PC-9 (cell line): ENCODE results near the gene GTPBP3. TPM values are rescaled to one million over a fixed set of nuclear protein-coding genes. Genes with fewer than 3 reads are reported as not detected.

Experiments
- Bru-seq: library from RNA; stranded (reverse); fragments of 400-500 nt; gene quantifications from one replicate; lab custom pipeline; 2021; lab: Mats Ljungman, UMichigan
- BruChase-seq, 2 experiments: library from RNA; stranded (reverse); fragments of 400-500 nt; gene quantifications; one replicate each; lab custom pipeline; 2021; lab: Mats Ljungman, UMichigan
- BruUV-seq: library from RNA; stranded (reverse); fragments of 400-500 nt; replicated peaks from 2 replicates; lab custom pipeline; 2021; lab: Mats Ljungman, UMichigan
- CTCF ChIA-PET: fragments of 300-600 bp; sonication (Branson Sonifier 250); formaldehyde crosslinking; loops from one replicate; lab custom pipeline; 2022; ENCODE audit warnings: antibody characterized with exemption; lab: Charles Lee
- POLR2A ChIA-PET: fragments of 300-600 bp; sonication (Branson Sonifier 250); formaldehyde crosslinking; loops from one replicate; lab custom pipeline; 2022; ENCODE audit warnings: antibody characterized with exemption; ENCODE audit not compliant: unreplicated experiment; lab: Charles Lee
- DNase-seq, 2 experiments: peaks; one replicate each; pipeline versions ENCODE4 v3.0.0 to v3.0.0-alpha.2; 2015 to 2022; ENCODE audit warnings: mixed read lengths in 1 of 2
- H2AFZ ChIP-seq: fragments of 200-600 bp; sonication (generic); 2 replicates; pipeline ENCODE4 v1.8.1; 2017; ENCODE audit warnings: antibody characterized with exemption
- H3F3A ChIP-seq: fragments of 200-600 bp; sonication (generic); 2 replicates; pipeline ENCODE4 v1.8.1; 2017; ENCODE audit warnings: antibody characterized with exemption, mild to moderate bottlenecking, low read depth; ENCODE audit not compliant: insufficient read depth
- H3K27ac ChIP-seq: fragments of 200-600 bp; sonication (generic); 2 replicates; pipeline ENCODE4 v1.6.1; 2016; ENCODE audit warnings: mixed run types
- H3K27me3 ChIP-seq: fragments of 200-600 bp; sonication (generic); 2 replicates; pipeline ENCODE4 v1.6.1; 2016; ENCODE audit warnings: low read depth, mixed run types; ENCODE audit not compliant: insufficient read depth
- H3K36me3 ChIP-seq: fragments of 200-600 bp; sonication (generic); 2 replicates; pipeline ENCODE4 v1.6.1; 2016; ENCODE audit warnings: low read depth, mixed run types
- H3K4me1 ChIP-seq: fragments of 200-600 bp; sonication (generic); replicated peaks from 2 replicates; pipeline ENCODE4 v1.6.1; 2016; ENCODE audit warnings: mixed run types; ENCODE audit not compliant: insufficient read depth
- H3K4me2 ChIP-seq: fragments of 200-600 bp; sonication (generic); 2 replicates; pipeline ENCODE4 v1.6.1; 2017; ENCODE audit warnings: mixed run types
- H3K4me3 ChIP-seq: fragments of 200-600 bp; sonication (generic); 2 replicates; pipeline ENCODE4 v1.6.1; 2016; ENCODE audit warnings: mixed run types
- H3K79me2 ChIP-seq: fragments of 200-600 bp; sonication (generic); 2 replicates; pipeline ENCODE4 v1.6.1; 2017; ENCODE audit warnings: low read depth, mixed run types
- H3K9me2 ChIP-seq: fragments of 200-600 bp; sonication (generic); 2 replicates; pipeline ENCODE4 v1.8.1; 2017; ENCODE audit warnings: mild to moderate bottlenecking; ENCODE audit not compliant: insufficient read depth
- H3K9me3 ChIP-seq: fragments of 200-600 bp; sonication (generic); 2 replicates; pipeline ENCODE4 v1.8.1; 2016; ENCODE audit warnings: low read depth; ENCODE audit not compliant: insufficient read depth
- H4K20me1 ChIP-seq: fragments of 200-600 bp; sonication (generic); 2 replicates; pipeline ENCODE4 v1.8.1; 2017; ENCODE audit not compliant: insufficient read depth
- CTCF ChIP-seq: fragments of 200-600 bp; sonication (generic); conservative IDR thresholded peaks from 2 replicates; pipeline ENCODE4 v1.6.1; 2017; ENCODE audit warnings: mixed run types, antibody characterized with exemption, mild to moderate bottlenecking, moderate library complexity
- EZH2 ChIP-seq: fragments of 200-600 bp; sonication (generic); IDR thresholded peaks from 2 replicates; pipeline ENCODE4 v1.8.0; 2017; ENCODE audit warnings: antibody characterized with exemption, low read depth
- intact Hi-C: fragments of 100-400 bp; cut with micrococcal nuclease; formaldehyde crosslinking; loops from one replicate; pipeline ENCODE4 v1.10.0; 2022; ENCODE audit not compliant: unreplicated experiment
- long read RNA-seq: library from polyadenylated mRNA; stranded (forward); transcript quantifications from one replicate; pipeline ENCODE4 v2.0.0, GENCODE V29; 2022
- total RNA-seq: library from RNA; stranded (reverse); gene quantifications from 2 replicates; pipeline ENCODE4 v1.2.3, GENCODE V29; 2021

The GTPBP3 gene
- total RNA-seq (48.8 and 50.7 TPM in 2 replicates), Bru-seq, nascent RNA (percentile 56 among the genes with signal in this experiment), BruChase-seq, experiment 1, labeled RNA remaining after a 2-hour chase (percentile 68 among the genes with signal in this experiment), BruChase-seq, experiment 2, labeled RNA remaining after a 6-hour chase (percentile 84 among the genes with signal in this experiment)
- long read RNA-seq, transcript GTPBP3-201 (9 exons, 2,579 nt), result major isoform, 26 of 47 reads
- long read RNA-seq, partial matches to known transcripts, result 4 of 47 reads
- long read RNA-seq, other reads (novel, unspliced or antisense), result 13 of 47 reads

GRCh38 chr19:17336872-17337674 is at the start of gene GTPBP3:
Gene GTPBP3 (plus strand): TSS chr19:17337553. CDS start chr19:17337612, 59 bp downstream.
- H3K4me3 ChIP-seq, result peak within 1 kb of the TSS; percentile 74
- intact Hi-C loops, result loop anchor here (1.0 kb wide), 1 partner anchor 28 kb away; the partner anchor contains the start of gene DDA1
- H3K9me2 ChIP-seq, result no peaks in the 10 kb centered on the region
- H3K27me3 ChIP-seq, result no peaks in the 10 kb centered on the region
- peaks cover 18% of the 10 kb centered on the region for H3K79me2 ChIP-seq
- ChIA-PET POLR2A (interaction anchor here (0.7 kb wide), 1 partner anchor 523 kb away, joined by 3 read pairs; no protein-coding TSS in a partner anchor), CTCF (no interaction called here)
- H3K4me2 ChIP-seq, result peak within 1 kb of the TSS; percentile 80
- H3K36me3 ChIP-seq, result peaks cover 6% of the 10 kb centered on the region; the same call in 1 of the 2 replicates
- no peaks in the 10 kb centered on the region for H3K9me3 ChIP-seq
- H2AFZ ChIP-seq, result peak within 1 kb of the TSS; percentile 85
- BruUV-seq, result TSS peak; percentile 90
- no peaks in the 10 kb centered on the region; the same call in 1 of the 2 replicates for H4K20me1 ChIP-seq
- peak; percentile 94 to 99 for DNase-seq
- H3K4me1 ChIP-seq, result peaks cover 32% of the 10 kb centered on the region
- peaks cover 54% of the 10 kb centered on the region; the same call in 1 of the 2 replicates for H3F3A ChIP-seq
- TF ChIP-seq EZH2, result no peak
- TF ChIP-seq CTCF, result no peak
- peak within 1 kb of the TSS; percentile 62 for H3K27ac ChIP-seq

- no peak overlapping the region for H2AFZ ChIP-seq
- H3F3A ChIP-seq, result peaks cover 26% of the 10 kb centered on the region
- H3K4me3 ChIP-seq, result no peak overlapping the region
- BruUV-seq, result no TSS peak
- H3K79me2 ChIP-seq, result peaks cover 10% of the 10 kb centered on the region
- ChIA-PET CTCF (no interaction called here), POLR2A (no interaction called here)
- intact Hi-C loops, result no loop called here
- DNase-seq, result peak in 1 of 2 experiments; percentile 31
- no peaks in the 10 kb centered on the region for H3K9me3 ChIP-seq
- no peaks in the 10 kb centered on the region for H3K27me3 ChIP-seq
- H3K9me2 ChIP-seq, result no peaks in the 10 kb centered on the region
- H4K20me1 ChIP-seq, result no peaks in the 10 kb centered on the region
- no peak overlapping the region for H3K27ac ChIP-seq
- H3K4me2 ChIP-seq, result no peak overlapping the region
- peaks cover 15% of the 10 kb centered on the region; the same call in 1 of the 2 replicates for H3K4me1 ChIP-seq
- TF ChIP-seq CTCF (no peak; the same call in 1 of the 2 replicates), EZH2 (no peak)
- no peaks in the 10 kb centered on the region; the same call in 1 of the 2 replicates for H3K36me3 ChIP-seq
These were observed 47.9 kb upstream of the GTPBP3 start for GRCh38 chr19:17289489-17289888.
